Mesodermal cell (in vitro differentiated cells): Measurements from ENCODE around the gene CACNA2D2.

ENCODE experiments used
- H3K27ac ChIP-seq: 2 replicates; pipeline ENCODE4 v1.7.0; 2013; ENCODE audit warnings: mild to moderate bottlenecking, low read depth, low read length, moderate library complexity; ENCODE audit not compliant: severe bottlenecking
- H3K36me3 ChIP-seq: 2 replicates; pipeline ENCODE4 v1.7.1; 2013; ENCODE audit warnings: mild to moderate bottlenecking, low read length, moderate library complexity; ENCODE audit not compliant: control insufficient read depth, insufficient read depth
- H3K4me1 ChIP-seq: one replicate; pipeline ENCODE4 v1.7.1; 2013; ENCODE audit warnings: mild to moderate bottlenecking, low read length; ENCODE audit not compliant: insufficient read depth, control insufficient read depth, poor library complexity, severe bottlenecking
- H3K4me3 ChIP-seq: 2 replicates; pipeline ENCODE4 v1.7.0; 2013; ENCODE audit warnings: low read length, control low read depth, mild to moderate bottlenecking; ENCODE audit not compliant: insufficient read depth, poor library complexity, severe bottlenecking; ENCODE audit errors: extremely low read depth
- H3K9me3 ChIP-seq: 2 replicates; pipeline ENCODE4 v1.7.1; 2013; ENCODE audit warnings: mild to moderate bottlenecking, low read length, moderate library complexity; ENCODE audit not compliant: control insufficient read depth
- WGBS, 2 experiments: methylation state at CpG; one replicate each; pipeline ENCODE4 v1.1.5; 2013; ENCODE audit warnings: missing lambda C conversion rate in 2 of 2; ENCODE audit not compliant: insufficient coverage in 2 of 2; 5-methylcytosine and 5-hydroxymethylcytosine counted together

CACNA2D2 gene

DNA sequence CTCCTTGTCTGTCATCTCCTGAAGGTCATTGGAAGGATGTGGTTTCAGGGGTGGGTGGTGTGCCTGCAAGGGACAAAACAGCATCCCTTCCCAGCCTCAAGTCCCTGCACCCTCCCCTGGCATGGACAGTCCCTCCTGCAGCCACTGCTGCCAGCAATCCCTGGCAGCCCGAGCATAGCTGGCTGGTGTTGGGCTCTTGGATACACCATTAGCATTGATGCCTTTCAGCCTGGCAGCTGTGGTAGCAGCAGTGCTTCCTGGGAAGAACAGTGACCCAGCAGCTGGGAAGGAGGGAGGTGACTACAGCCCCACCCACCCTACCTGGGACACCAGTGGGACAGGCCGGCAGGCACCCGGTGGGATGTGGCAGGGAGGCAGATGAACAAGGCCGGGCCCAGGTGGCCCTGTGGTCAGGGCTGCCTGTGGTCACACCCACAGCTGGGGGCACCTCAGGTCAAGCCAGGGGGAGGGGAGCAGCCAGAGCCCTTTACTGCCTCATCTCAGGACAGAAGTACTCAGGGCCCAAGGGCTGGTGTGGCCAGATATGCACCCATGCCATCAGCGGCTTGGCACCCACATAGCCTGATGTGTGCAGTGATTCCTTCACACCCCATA lies 111.2 kb downstream of the CACNA2D2 start:
- Histone ChIP-seq H3K4me3 (no peak overlapping the region), H3K4me1 (peaks cover 8% of the 10 kb centered on the region), H3K36me3 (no peaks in the 10 kb centered on the region), H3K9me3 (no peaks in the 10 kb centered on the region), H3K27ac (no peak overlapping the region)
- 75 to 76% methylated on average over 4 to 5 of the region's 5 CpGs for WGBS, 2 experiments

DNA sequence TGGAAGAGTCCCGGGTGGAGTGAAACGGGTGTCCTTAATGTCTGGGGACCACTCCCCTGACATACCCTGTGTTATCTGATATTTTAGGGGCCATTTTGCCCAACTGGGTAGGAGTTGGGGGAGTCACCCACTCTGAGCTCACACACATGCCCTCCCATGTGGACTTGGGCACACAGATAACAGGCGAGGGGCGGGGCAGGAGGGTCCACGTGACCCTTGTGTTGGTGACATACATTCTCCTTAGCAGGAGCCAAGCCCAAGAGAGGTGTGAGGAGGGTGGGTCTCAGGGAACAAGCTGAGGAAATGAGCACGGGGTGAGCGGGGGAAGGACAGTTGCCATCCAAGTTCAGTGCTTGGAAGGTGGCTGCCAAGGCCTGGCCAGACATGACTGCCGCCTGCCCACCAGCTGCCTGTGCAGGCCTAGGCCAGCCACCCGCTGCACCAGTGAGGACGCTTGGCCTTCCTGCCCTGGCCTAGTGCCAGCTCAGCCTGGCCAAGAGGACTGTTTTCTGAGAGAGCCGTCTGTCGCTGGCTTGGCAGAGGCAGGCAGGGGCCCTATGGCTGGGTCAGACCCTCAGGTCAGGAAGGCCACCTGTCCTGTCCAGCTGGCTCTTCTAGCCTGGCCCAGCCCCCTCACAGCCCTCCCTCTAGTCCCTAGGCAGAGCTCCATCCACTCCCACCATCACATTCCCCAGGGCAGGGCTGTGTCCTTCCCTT lies 112.8 kb downstream of the CACNA2D2 start:
- WGBS, 2 experiments, result 87 to 95% methylated on average over 7 to 11 of the region's 12 CpGs
- Histone ChIP-seq H3K36me3 (no peaks in the 10 kb centered on the region), H3K4me1 (peaks cover 8% of the 10 kb centered on the region), H3K4me3 (no peak overlapping the region), H3K9me3 (no peaks in the 10 kb centered on the region), H3K27ac (no peak overlapping the region)

DNA sequence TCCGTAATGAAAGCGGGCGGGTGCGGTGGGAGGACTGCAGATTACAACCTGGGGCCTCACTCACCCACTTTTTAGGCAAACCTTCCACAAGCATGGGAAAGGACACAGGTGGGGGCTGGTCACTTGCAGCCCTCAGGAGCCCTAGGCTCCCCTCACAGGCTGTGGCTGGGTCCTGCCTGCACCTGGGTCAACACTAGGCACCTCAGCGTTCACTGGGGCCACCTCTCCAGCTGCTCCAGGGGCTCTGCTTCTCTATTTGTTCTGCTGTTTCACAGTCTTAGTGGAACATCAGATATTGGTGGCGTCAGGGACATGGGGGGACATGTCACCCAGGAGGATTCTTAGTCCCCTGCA lies 114.0 kb downstream of the CACNA2D2 start:
- 86 to 97% methylated on average over 2 to 6 of the region's 6 CpGs for WGBS, 2 experiments
- no peaks in the 10 kb centered on the region for H3K36me3 ChIP-seq
- no peak overlapping the region for H3K4me3 ChIP-seq
- no peaks in the 10 kb centered on the region for H3K9me3 ChIP-seq
- H3K4me1 ChIP-seq, result peaks cover 8% of the 10 kb centered on the region
- no peak overlapping the region for H3K27ac ChIP-seq

DNA sequence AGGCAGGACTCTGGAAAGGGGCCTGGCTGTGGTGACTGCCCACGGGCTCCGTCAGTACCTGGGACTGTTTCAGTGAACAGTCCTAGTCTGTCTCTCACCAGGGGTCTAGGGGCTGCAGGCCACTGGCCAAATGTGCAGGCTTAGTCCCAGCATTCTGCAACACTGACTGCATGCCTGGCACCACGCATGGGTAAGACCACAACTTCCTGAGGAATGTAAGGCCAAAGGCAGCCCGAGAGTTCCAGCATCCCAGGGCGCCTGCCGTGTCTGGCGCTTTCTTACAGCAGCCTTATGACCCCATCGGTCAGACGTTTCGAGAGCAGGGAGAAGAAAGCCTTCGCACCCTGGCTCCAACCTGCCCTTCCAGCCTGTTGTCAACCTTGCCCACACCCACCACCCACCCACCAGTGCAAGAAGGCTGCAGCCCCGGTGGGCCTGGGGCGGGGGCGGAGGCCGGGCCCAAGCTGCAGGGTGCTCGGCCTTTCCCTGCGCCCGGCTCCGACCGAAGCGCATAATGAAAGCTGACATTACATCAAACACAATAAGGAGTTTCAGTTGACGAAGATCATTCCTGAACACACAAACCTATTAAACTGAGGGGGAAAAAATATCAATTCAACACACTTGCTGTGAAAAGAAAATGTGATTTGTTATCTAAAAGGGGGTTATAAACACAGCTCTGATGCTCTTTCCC lies 114.6 kb downstream of the CACNA2D2 start:
- 72 to 82% methylated on average over 5 to 14 of the region's 22 CpGs for WGBS, 2 experiments
- Histone ChIP-seq H3K36me3 (no peaks in the 10 kb centered on the region), H3K9me3 (no peaks in the 10 kb centered on the region), H3K27ac (no peak overlapping the region), H3K4me1 (peaks cover 8% of the 10 kb centered on the region), H3K4me3 (no peak overlapping the region)

DNA sequence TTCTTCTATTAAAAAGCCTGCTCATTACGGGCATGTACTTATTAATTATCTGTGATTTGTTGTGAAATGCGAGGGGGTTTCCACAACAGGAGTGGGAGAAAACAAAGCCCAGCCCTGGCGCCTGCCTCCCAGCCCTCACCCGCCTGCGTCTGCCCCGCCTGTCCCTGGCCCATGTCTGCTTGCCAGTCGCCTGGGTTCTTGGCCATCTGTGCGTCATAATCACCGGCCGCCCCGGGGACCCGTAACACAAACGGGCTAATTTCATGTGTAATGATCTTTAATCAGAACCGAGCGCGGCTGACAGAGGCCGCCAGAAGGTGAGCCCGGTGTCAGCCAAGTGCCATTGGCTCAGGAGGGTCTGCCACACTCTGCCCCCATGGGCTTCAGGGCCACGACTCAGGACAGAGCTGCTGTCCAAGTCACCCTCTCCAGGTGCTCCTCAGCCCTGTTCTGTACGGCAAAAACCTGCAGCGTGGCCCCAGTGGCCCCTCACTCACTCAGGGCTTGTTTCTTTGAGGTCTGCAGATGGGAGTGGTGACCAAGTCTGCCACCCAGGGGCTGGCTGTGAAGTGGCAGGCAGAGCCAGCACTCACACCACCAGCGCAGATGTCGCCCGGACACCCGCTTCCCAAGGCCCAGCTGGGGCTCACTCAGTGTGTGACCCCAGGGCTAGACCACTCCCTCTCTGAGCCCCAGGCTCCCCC lies 115.3 kb downstream of the CACNA2D2 start:
- H3K9me3 ChIP-seq, result no peaks in the 10 kb centered on the region
- peaks cover 8% of the 10 kb centered on the region for H3K4me1 ChIP-seq
- H3K27ac ChIP-seq, result no peak overlapping the region
- no peaks in the 10 kb centered on the region for H3K36me3 ChIP-seq
- 81 to 82% methylated on average over 22 to 25 of the region's 25 CpGs for WGBS, 2 experiments
- H3K4me3 ChIP-seq, result no peak overlapping the region

DNA sequence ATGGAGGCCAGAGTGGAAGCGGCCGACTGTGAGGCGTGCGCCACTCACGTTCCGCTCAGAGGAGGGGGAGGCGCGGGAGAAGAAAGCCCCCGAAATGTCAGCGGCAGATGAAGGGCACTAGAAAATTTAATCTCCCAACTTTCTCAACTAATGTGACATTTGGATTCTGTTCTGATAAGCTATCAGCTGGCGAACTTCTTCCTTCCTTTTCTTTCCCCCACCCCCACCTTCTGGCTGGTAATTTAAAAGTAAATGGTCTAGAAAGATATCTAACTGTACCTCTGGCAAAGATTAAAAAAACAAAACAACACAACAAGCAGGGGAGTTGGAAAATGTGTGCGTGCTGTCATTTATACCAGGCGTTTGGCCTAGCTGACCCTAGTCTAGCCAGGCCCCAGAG lies 117.7 kb downstream of the CACNA2D2 start:
- Histone ChIP-seq H3K4me3 (no peak overlapping the region), H3K36me3 (no peaks in the 10 kb centered on the region), H3K4me1 (peaks cover 8% of the 10 kb centered on the region), H3K27ac (no peak overlapping the region), H3K9me3 (no peaks in the 10 kb centered on the region)
- 85 to 87% methylated on average over 9 to 11 of the region's 13 CpGs for WGBS, 2 experiments

DNA sequence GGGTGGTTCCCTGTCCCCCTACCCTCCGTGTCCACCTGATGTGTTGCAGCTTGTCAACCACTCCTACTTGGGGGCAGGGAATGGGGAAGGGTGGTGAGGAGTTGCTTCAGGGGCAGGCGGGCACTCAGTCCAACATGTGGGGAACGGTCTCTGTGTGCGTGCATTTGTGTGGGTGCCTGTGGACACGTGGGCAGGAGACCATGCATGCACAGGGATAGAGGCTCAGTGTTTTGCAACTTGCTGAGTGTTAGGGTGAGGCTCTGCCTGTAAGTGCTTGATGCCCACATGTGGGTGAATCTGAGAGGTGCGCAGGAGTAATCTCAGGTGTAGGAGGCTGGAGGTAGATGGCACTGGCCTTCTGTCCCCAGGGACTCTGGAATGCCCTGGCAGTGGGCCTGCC lies 119.7 kb downstream of the CACNA2D2 start:
- Histone ChIP-seq H3K9me3 (no peaks in the 10 kb centered on the region), H3K4me1 (peaks cover 5% of the 10 kb centered on the region), H3K4me3 (no peak overlapping the region), H3K27ac (no peak overlapping the region), H3K36me3 (no peaks in the 10 kb centered on the region)
- 74 to 94% methylated on average over 4 to 6 of the region's 6 CpGs for WGBS, 2 experiments

DNA sequence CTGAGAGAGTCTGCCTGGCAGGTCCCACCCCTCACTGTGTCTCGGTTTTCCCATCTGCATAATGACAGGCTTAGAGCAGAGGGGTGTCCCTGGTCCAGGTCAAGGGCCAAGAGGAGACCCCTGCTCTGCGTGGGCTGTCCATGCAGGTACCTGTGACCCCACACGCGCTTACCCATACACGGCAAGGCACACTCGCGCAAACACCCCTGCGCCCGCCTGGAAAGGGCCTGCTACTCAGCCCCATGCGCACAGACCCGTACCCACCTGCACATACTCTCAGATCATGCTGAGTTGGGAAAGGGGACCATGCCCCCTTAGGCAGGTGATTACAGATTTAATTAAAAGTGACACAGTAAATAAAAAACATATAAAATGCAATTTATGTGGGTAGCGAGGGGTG lies 120.7 kb downstream of the CACNA2D2 start:
- H3K36me3 ChIP-seq, result no peaks in the 10 kb centered on the region
- no peaks in the 10 kb centered on the region for H3K4me1 ChIP-seq
- H3K27ac ChIP-seq, result no peak overlapping the region
- WGBS, 2 experiments, result 69 to 83% methylated on average over 3 to 10 of the region's 12 CpGs
- no peaks in the 10 kb centered on the region for H3K9me3 ChIP-seq
- H3K4me3 ChIP-seq, result no peak overlapping the region

DNA sequence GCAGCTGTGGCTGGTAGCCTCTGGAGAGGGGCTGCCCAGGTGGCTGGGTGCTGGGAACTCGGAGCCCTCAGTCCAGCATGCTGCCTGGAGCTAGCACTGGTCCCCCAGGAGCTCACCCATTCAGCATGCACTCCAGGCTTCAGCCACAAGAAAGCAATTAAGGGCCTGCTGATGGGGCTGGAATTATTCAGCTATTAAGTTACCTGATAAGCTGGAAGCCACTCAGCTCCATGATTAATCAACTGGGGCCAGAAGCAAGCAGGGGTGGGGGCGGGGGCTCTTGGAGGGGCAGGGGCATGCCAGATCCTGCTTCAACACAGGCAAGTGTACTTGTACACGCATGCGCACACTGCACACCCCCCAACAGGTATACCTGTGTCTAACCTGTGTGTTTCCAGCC lies 122.1 kb downstream of the CACNA2D2 start:
- Histone ChIP-seq H3K27ac (no peak overlapping the region), H3K4me1 (no peaks in the 10 kb centered on the region), H3K4me3 (no peak overlapping the region), H3K36me3 (no peaks in the 10 kb centered on the region), H3K9me3 (no peaks in the 10 kb centered on the region)
- 97 to 100% methylated on average over 4 of the region's 4 CpGs for WGBS, 2 experiments

DNA sequence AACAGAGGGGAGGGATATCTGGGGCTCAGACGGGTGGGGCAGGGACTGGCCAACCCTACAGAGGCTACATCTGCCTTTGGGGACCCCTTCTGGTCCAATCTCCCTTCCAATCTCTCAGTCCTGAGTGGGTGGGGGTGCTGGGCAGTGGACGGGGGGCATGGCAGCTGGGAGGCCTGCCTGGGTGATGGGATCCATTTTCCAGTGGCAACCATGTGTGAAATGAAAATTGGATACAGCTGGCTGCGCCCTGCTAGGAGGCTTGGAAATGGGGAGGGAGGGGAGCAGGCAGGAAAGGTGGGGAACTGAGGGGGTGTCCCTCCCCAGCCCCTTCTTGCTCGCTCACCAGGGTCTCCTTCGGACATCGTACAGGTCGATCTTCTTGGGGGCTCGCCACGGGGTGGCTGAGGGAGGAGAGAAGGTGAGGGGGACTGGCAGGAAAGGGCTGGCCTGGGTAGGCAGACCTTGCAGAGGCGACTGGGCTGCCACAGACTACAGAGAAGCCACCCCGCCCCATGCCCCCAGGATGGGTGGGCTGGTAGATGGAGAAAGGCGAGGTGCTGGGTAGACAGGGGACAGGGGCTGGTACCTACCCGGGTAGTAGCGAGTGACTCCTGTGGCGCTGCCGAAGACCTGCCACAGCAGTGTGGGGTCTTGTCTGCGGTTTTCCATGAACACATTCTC lies 122.9 kb downstream of the CACNA2D2 start:
- Histone ChIP-seq H3K36me3 (no peaks in the 10 kb centered on the region), H3K9me3 (no peaks in the 10 kb centered on the region), H3K4me1 (no peaks in the 10 kb centered on the region), H3K4me3 (no peak overlapping the region), H3K27ac (no peak overlapping the region)
- 89 to 92% methylated on average over 14 to 15 of the region's 17 CpGs for WGBS, 2 experiments
